Choroid plexus epithelial cell (primary cell): ENCODE results near the gene RRP12.

Experiments used
- DNase-seq: peaks from one replicate; pipeline ENCODE4 v3.0.0-alpha.2; 2010; ENCODE audit warnings: low read depth
- H3K4me3 ChIP-seq: 2 replicates; pipeline ENCODE4 v1.5.1; 2011; ENCODE audit warnings: low read depth, mild to moderate bottlenecking, control low read depth, low read length, moderate library complexity
- CTCF ChIP-seq: conservative IDR thresholded peaks from 2 replicates; pipeline ENCODE4 v1.5.1; 2011; ENCODE audit warnings: low read depth, mild to moderate bottlenecking, control low read depth, inconsistent platforms, low read length, moderate library complexity

The RRP12 gene

GRCh38 chr10:97360705-97361536 lies 40.2 kb downstream of the RRP12 start:
- no peak for TF ChIP-seq CTCF
- H3K4me3 ChIP-seq, result no peak overlapping the region
- no peak for DNase-seq

DNA sequence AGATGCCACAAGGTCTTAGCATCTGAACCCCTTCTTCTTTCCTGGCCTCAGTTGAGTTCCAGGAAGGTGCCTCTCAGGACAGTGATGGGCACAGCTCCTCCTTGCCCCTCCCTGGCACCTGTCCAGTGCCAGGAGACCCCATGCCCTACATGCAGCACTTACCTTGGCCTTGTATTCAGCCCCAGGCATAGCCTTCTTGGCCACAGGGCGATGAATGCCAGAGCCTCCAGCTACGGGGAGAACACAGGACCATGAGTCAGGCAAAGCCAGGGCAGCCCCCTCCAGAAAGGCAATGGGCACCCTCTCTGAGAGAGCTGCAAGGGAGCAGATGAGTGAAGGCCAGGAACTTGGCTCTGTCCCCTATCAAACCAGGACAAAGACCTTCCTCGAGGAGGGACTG lies 42.4 kb downstream of the RRP12 start:
- H3K4me3 ChIP-seq, result no peak overlapping the region
- TF ChIP-seq CTCF, result no peak
- DNase-seq, result no peak

DNA sequence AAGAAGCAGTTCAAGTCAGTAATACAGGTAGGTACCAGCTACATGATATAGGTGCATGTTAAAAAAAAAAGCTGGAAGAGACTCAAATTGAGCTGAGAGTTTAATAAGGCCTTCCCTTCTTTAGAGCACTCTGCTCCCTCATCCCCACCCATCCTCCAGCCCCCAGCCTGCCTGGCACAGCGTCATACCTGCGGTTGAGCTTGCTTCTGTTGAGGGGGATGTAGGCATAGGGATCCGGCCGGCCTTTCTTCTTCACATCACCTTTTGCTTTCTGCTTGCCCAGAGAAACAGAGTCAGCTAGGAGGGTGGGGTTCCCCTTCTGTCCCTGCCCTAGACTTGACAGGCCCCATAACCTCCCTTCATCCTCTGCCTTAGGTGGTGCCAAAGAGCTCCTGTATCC lies 42.8 kb downstream of the RRP12 start:
- no peak for TF ChIP-seq CTCF
- no peak for DNase-seq
- H3K4me3 ChIP-seq, result no peak overlapping the region

GRCh38 chr10:97356918-97357317 lies 44.2 kb downstream of the RRP12 start:
- no peak overlapping the region for H3K4me3 ChIP-seq
- TF ChIP-seq CTCF, result no peak
- no peak for DNase-seq

DNA sequence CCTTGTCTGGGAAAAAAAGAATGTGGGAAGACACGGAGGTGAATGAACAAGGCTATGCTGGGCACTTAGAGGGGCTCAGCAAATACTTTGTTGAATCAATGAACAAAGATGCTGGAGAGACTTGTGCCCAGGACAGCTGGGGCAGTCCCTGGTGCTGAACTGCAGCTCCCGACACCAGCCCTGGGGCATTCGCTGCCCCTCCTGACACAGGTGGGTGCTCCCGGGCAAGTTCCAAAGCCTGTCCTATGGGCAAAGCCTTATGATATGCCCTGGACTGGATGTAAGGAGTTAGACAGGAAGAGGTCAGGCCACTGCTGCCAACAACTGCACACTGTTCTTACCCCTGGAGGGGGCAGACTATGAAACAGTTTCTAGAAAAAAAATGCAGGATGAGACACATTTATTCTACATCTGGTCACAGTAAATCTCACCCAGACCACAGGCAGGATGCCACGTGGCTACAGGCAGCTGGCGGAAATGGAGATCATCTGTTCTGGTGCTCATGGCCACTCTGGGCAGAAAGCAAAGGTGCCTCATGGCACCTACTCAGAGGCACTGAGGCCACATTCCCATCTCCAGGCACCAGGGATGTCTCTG lies 44.7 kb downstream of the RRP12 start:
- no peak for DNase-seq
- no peak for TF ChIP-seq CTCF
- H3K4me3 ChIP-seq, result no peak overlapping the region

DNA sequence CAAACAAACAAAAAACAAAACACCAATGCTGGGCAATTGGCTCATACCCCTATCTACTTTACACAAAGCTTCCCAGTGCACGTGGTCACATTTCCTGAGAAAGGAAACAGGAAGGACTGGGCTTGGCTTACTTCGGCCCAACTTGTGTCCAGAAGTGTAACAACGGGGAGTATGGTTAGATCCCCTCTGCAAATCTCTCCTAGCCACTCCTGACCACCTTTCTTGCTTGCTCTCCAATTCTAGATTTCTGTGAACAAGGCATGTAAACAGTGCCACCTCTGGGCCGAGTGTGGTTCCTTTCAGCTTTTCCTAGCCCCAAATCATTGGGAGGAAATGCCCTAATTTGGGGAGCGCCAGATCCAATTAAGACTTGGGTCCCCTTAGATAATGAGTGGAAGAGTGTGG lies 45.6 kb downstream of the RRP12 start:
- TF ChIP-seq CTCF, result peak; percentile 68
- no peak overlapping the region for H3K4me3 ChIP-seq
- DNase-seq, result peak; percentile 56

DNA sequence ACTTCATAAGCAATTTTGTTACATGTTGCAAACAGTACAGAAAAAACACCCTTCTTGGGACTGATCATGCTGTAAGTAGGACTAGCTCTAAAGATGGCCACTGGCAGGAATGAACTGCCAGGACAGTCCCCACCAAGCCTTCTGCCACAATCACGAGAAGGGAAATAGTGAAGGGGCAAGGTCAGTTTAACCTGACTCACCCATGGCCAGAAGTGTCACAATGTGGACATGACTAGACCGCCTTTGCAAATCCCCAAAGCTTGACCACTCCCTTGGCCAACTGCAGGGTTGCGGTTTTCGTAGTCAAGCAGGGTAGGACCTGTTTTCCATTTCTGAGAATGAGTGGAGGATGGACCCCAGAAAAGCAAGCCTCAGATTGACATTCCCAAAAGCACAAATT lies 47.2 kb downstream of the RRP12 start:
- DNase-seq, result no peak
- H3K4me3 ChIP-seq, result no peak overlapping the region
- TF ChIP-seq CTCF, result no peak
